ENCODE data around the gene IL20. TPM values are rescaled to one million over a fixed set of nuclear protein-coding genes. Genes with fewer than 3 reads are reported as not detected.

Gene IL20
- total RNA-seq, 1 donor = not detected

DNA sequence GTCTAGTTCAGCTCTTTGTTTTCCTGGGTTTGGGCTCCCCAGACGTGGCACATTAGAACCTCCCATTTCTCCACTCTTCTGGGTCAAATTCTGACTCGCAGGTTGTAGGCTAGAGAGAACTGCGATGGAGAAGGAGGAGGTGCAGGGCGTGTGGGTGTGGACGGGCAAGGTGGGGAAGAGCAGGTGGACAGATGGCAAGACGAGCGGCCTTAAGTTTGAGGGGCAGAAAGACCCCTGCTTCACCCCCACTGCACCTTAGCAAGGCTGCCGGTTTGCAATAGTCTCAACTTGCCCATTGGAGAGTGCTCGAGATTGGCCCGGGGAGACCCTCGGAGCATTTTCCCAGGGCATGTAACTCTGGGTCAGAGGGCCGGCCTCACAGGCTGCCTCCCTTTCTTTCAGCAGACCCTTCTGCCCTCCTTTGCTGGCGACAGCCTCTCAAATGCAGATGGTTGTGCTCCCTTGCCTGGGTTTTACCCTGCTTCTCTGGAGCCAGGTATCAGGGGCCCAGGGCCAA is 33.5 kb downstream of the IL20 start:
- no peak for DNase-seq (ENCODE audit: low read depth)
- H3K4me3 ChIP-seq (ENCODE audit: low read depth, low read length) = no peak overlapping the region
- TF ChIP-seq, protein P1, sequence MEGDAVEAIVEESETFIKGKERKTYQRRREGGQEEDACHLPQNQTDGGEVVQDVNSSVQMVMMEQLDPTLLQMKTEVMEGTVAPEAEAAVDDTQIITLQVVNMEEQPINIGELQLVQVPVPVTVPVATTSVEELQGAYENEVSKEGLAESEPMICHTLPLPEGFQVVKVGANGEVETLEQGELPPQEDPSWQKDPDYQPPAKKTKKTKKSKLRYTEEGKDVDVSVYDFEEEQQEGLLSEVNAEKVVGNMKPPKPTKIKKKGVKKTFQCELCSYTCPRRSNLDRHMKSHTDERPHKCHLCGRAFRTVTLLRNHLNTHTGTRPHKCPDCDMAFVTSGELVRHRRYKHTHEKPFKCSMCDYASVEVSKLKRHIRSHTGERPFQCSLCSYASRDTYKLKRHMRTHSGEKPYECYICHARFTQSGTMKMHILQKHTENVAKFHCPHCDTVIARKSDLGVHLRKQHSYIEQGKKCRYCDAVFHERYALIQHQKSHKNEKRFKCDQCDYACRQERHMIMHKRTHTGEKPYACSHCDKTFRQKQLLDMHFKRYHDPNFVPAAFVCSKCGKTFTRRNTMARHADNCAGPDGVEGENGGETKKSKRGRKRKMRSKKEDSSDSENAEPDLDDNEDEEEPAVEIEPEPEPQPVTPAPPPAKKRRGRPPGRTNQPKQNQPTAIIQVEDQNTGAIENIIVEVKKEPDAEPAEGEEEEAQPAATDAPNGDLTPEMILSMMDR (IDR thresholded peaks at IDR 0.05; ENCODE audit: insufficient read depth, low read length) = no peak

DNA sequence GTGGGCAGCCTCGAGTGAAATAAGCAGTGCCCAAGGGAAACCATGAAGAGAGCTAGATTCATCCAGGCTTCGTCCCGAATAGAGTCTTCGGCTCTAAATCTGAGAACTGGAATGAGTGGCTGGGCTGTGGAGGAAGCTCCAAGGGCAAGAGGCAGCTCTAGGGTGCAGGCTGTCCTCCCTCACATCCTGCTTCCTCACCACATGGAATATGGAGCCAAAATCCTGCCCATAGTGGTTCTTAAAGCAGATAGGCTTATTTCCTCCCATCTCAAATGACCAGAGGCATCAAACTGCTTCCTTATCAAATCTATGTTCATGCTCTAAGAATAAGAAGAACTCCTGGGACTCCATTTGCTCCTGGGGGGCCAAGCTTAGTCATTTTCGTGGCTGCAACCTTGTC is 34.3 kb downstream of the IL20 start:
- DNase-seq (ENCODE audit: low read depth) = no peak
- no peak overlapping the region for H3K4me3 ChIP-seq (ENCODE audit: low read depth, low read length)
- TF ChIP-seq, protein P1 (IDR thresholded peaks at IDR 0.05; ENCODE audit: insufficient read depth, low read length) = no peak

DNA sequence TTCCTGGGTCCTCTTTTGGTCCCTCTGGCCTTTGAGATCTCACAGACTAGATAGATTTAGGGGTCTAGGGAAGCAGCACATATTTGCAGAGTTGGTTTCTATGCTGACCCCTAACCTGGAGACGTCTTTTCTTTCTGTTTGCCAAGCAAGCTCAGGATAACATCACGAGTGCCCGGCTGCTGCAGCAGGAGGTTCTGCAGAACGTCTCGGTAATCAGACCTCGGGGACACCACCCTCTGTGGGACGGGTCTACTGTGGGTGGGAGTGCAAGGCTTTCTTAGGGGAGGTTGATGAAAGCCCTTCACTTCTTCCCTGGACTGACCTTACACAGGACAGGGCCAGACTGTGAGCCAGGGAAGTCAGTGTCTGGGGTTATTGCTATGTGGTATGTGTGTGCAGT is 34.7 kb downstream of the IL20 start:
- TF ChIP-seq, protein P1 (IDR thresholded peaks at IDR 0.05; ENCODE audit: insufficient read depth, low read length) = no peak
- no peak for DNase-seq (ENCODE audit: low read depth)
- H3K4me3 ChIP-seq (ENCODE audit: low read depth, low read length) = no peak overlapping the region

DNA sequence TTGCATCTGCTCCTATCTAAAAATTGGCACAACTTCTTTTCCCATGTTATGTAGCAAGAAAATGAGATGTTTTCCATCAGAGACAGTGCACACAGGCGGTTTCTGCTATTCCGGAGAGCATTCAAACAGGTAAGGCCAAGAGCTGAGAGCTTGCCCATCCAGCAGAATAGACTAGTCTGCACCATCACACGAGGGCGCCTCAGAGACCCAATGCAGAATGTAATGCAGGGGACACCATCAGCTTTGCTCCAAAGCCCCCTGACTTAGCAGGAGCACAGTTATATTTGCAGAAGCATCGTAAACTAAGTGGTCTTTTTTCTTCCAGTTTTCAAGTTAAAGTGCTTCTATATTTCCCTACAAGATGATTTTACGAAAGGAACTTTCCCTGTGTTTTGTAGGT is 36.5 kb downstream of the IL20 start:
- no peak overlapping the region for H3K4me3 ChIP-seq (ENCODE audit: low read depth, low read length)
- TF ChIP-seq, protein P1 (IDR thresholded peaks at IDR 0.05; ENCODE audit: insufficient read depth, low read length) = no peak
- DNase-seq (ENCODE audit: low read depth) = no peak

DNA sequence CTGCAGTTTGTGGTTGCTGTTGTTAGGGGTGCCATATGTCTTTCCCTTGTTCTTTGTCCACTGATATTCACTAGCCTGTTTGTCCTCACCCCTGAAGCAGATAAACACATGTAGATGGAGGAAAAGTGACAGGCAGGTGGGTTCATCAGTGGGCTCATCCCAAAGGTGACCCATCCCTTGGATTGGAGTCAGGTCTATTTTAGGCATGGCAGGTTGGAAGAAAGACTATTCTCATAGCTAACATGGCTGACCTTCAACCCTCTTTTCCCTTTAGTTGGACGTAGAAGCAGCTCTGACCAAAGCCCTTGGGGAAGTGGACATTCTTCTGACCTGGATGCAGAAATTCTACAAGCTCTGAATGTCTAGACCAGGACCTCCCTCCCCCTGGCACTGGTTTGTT is 37.3 kb downstream of the IL20 start:
- TF ChIP-seq, protein P1 (IDR thresholded peaks at IDR 0.05; ENCODE audit: insufficient read depth, low read length) = no peak
- DNase-seq (ENCODE audit: low read depth) = no peak
- H3K4me3 ChIP-seq (ENCODE audit: low read depth, low read length) = no peak overlapping the region

DNA sequence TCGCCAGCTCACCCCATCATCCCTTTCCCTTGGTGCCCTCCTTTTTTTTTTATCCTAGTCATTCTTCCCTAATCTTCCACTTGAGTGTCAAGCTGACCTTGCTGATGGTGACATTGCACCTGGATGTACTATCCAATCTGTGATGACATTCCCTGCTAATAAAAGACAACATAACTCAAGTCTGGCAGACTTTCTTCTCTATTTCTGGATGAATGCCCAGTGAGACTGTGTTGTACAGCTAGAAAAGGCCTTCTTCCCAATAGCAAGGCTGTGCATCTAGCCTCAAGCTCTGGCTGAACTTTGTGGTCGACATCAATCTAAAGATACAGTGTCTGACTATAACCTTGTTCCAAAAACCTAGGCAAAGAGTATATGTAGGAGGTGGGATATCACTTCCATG is 38.3 kb downstream of the IL20 start:
- DNase-seq (ENCODE audit: low read depth) = no peak
- H3K4me3 ChIP-seq (ENCODE audit: low read depth, low read length) = no peak overlapping the region
- TF ChIP-seq, protein P1 (IDR thresholded peaks at IDR 0.05; ENCODE audit: insufficient read depth, low read length) = no peak

Data from fibroblast of the aortic adventitia (primary cell).